HCT116 (cell line): ENCODE data around the gene PARVG. TPM values are rescaled to one million over a fixed set of nuclear protein-coding genes. Genes with fewer than 3 reads are reported as not detected.

Experiments used
- ATAC-seq: fragments of 200-7000 bp; cut with Tn5 transposase; 2 replicates; pipeline ENCODE4 v1.9.1; 2020; ENCODE audit warnings: mild to moderate bottlenecking, moderate library complexity
- BruUV-seq: library from RNA; stranded (reverse); fragments of 400-500 nt; replicated peaks from 2 replicates; lab custom pipeline; 2021; lab: Mats Ljungman, UMichigan
- CTCF ChIA-PET: fragments of 300-600 bp; sonication (Branson Sonifier 250); formaldehyde crosslinking; loops from one replicate; lab custom pipeline; 2021; ENCODE audit warnings: antibody characterized with exemption; lab: Charles Lee
- POLR2A ChIA-PET: fragments of 300-600, 350-600 bp; sonication (Branson Sonifier 250); formaldehyde crosslinking; loops from one replicate; lab custom pipeline; 2021; ENCODE audit warnings: antibody characterized with exemption; lab: Charles Lee
- RAD21 ChIA-PET, 2 experiments: fragments of 300-600 bp; sonication (Branson Sonifier 250); formaldehyde crosslinking; loops; one replicate each; lab custom pipeline; 2023; ENCODE audit warnings: low total read pairs in 2 of 2; ENCODE audit not compliant: uncharacterized antibody in 2 of 2, unreplicated experiment in 2 of 2, low non-redundant PET in 1 of 2; lab: Charles Lee
- DNase-seq: peaks from one replicate; pipeline ENCODE4 v3.0.0-alpha.2; 2010; ENCODE audit warnings: low read depth, low spot score
- H2AFZ ChIP-seq: fragments of 200-600 bp; shearing (Covaris generic), sonication (generic); 2 replicates; pipeline ENCODE4 v1.6.1; 2017; ENCODE audit warnings: low read depth, mixed run types, mixed read lengths, antibody characterized with exemption, low read length; ENCODE audit not compliant: poor library complexity, severe bottlenecking
- H3K27ac ChIP-seq: 2 replicates; pipeline ENCODE4 v1.5.1; 2012; ENCODE audit warnings: low read depth, low read length
- H3K27me3 ChIP-seq: fragments of 200-600 bp; sonication (generic); 2 replicates; pipeline ENCODE4 v1.6.1; 2016; ENCODE audit warnings: mixed run types, low read length, mixed read lengths; ENCODE audit not compliant: insufficient read depth
- H3K36me3 ChIP-seq, 2 experiments: fragments of 200-500 bp in 1 of 2; fragments of 200-600 bp in 1 of 2; sonication (Bioruptor generic) in 1 of 2; sonication (generic) in 1 of 2; 2 replicates each; pipeline versions ENCODE4 v1.5.1 to v1.6.1; 2014 to 2016; ENCODE audit warnings: low read length in 2 of 2, inconsistent platforms in 1 of 2, mixed read lengths in 1 of 2, mixed run types in 1 of 2; ENCODE audit not compliant: insufficient read depth in 2 of 2, control insufficient read depth in 1 of 2
- H3K4me1 ChIP-seq, 2 experiments: fragments of 200-600 bp in 1 of 2; sonication (generic) in 1 of 2; 2 replicates each; pipeline versions ENCODE4 v1.5.1 to v1.6.1; 2012 to 2017; ENCODE audit warnings: low read length in 2 of 2, inconsistent platforms in 1 of 2, mild to moderate bottlenecking in 1 of 2, mixed read lengths in 1 of 2, mixed run types in 1 of 2, moderate library complexity in 1 of 2; ENCODE audit not compliant: insufficient read depth in 2 of 2, control insufficient read depth in 1 of 2
- H3K4me2 ChIP-seq: fragments of 200-600 bp; sonication (generic); 2 replicates; pipeline ENCODE4 v1.6.1; 2017; ENCODE audit warnings: mixed run types, low read length, mixed read lengths
- H3K4me3 ChIP-seq, 2 experiments: fragments of 200-600 bp in 1 of 2; sonication (generic) in 1 of 2; replicated peaks in 1 of 2; 2 replicates each; pipeline ENCODE4 v1.5.1; 2011 to 2016; ENCODE audit warnings: low read length in 2 of 2, control low read depth in 1 of 2, low read depth in 1 of 2, mild to moderate bottlenecking in 1 of 2, mixed read lengths in 1 of 2, mixed run types in 1 of 2
- H3K79me2 ChIP-seq: fragments of 200-600 bp; sonication (generic); 2 replicates; pipeline ENCODE4 v1.6.1; 2017; ENCODE audit warnings: mild to moderate bottlenecking, mixed run types, low read length, moderate library complexity, mixed read lengths; ENCODE audit not compliant: insufficient read depth
- H3K9ac ChIP-seq: fragments of 200-600 bp; sonication (generic); 2 replicates; pipeline ENCODE4 v1.6.1; 2016; ENCODE audit warnings: low read length, mixed read lengths
- H3K9me2 ChIP-seq: fragments of 200-600 bp; sonication (generic), shearing (Covaris generic); 2 replicates; pipeline ENCODE4 v1.6.1; 2017; ENCODE audit warnings: mixed run types, mild to moderate bottlenecking, moderate library complexity; ENCODE audit not compliant: insufficient read depth
- H3K9me3 ChIP-seq, 2 experiments: fragments of 200-500 bp in 1 of 2; fragments of 200-600 bp in 1 of 2; sonication (Bioruptor generic) in 1 of 2; sonication (generic) in 1 of 2; 2 replicates each; pipeline ENCODE4 v1.6.1; 2014 to 2017; ENCODE audit warnings: low read length in 2 of 2, mixed read lengths in 2 of 2, inconsistent platforms in 1 of 2, low read depth in 1 of 2, mild to moderate bottlenecking in 1 of 2, mixed run types in 1 of 2, moderate library complexity in 1 of 2; ENCODE audit not compliant: control insufficient read depth in 1 of 2, insufficient read depth in 1 of 2
- H4K20me1 ChIP-seq: fragments of 200-600 bp; sonication (generic), shearing (Covaris generic); 2 replicates; pipeline ENCODE4 v1.6.1; 2017; ENCODE audit warnings: mixed run types, mild to moderate bottlenecking, moderate library complexity; ENCODE audit not compliant: insufficient read depth
- ATF3 ChIP-seq: IDR thresholded peaks from 2 replicates; pipeline ENCODE4 v1.6.1; 2012
- CBX3 ChIP-seq: IDR thresholded peaks from 2 replicates; pipeline ENCODE4 v1.6.1; 2012; ENCODE audit warnings: low read depth
- EGR1 ChIP-seq: IDR thresholded peaks from 2 replicates; pipeline ENCODE4 v1.6.1; 2012; ENCODE audit warnings: low read depth
- EZH2 ChIP-seq: fragments of 200-600 bp; sonication (generic); IDR thresholded peaks from 2 replicates; pipeline ENCODE4 v1.6.1; 2017; ENCODE audit warnings: antibody characterized with exemption, mixed run types
- EZH2phosphoT487 ChIP-seq: fragments of 200-600 bp; IDR thresholded peaks from 2 replicates; pipeline ENCODE4 v1.6.1; 2018; ENCODE audit warnings: antibody characterized with exemption, borderline replicate concordance
- FOSL1 ChIP-seq: IDR thresholded peaks from 2 replicates; pipeline ENCODE4 v1.6.1; 2012; ENCODE audit warnings: low read depth
- POLR2A ChIP-seq: IDR thresholded peaks from 2 replicates; pipeline ENCODE4 v1.7.0; 2011; ENCODE audit warnings: borderline replicate concordance; ENCODE audit not compliant: insufficient read depth, insufficient read length; ENCODE audit errors: extremely low read depth
- POLR2AphosphoS5 ChIP-seq: IDR thresholded peaks from 2 replicates; pipeline ENCODE4 v1.6.1; 2011; ENCODE audit warnings: mild to moderate bottlenecking, low read depth, low read length, moderate library complexity
- RAD21 ChIP-seq: IDR thresholded peaks from 2 replicates; pipeline ENCODE4 v1.6.1; 2012; ENCODE audit warnings: low read depth, mild to moderate bottlenecking
- REST ChIP-seq: IDR thresholded peaks from 2 replicates; pipeline ENCODE4 v1.6.1; 2012; ENCODE audit warnings: low read depth
- SIN3A ChIP-seq: IDR thresholded peaks from 2 replicates; pipeline ENCODE4 v1.6.1; 2012; ENCODE audit warnings: low read depth
- SRF ChIP-seq: IDR thresholded peaks from 2 replicates; pipeline ENCODE4 v1.6.1; 2012; ENCODE audit warnings: low read depth
- YY1 ChIP-seq: IDR thresholded peaks from 2 replicates; pipeline ENCODE4 v1.6.1; 2011; ENCODE audit warnings: low read length, low read depth, moderate library complexity, mild to moderate bottlenecking; ENCODE audit not compliant: insufficient replicate concordance; ENCODE audit errors: extremely low read depth
- ZBTB33 ChIP-seq: IDR thresholded peaks from 2 replicates; pipeline ENCODE4 v1.6.1; 2011; ENCODE audit warnings: mild to moderate bottlenecking, low read length, moderate library complexity; ENCODE audit not compliant: insufficient replicate concordance; ENCODE audit errors: extremely low read depth
- ZNF274 ChIP-seq: fragments of 200-500 bp; sonication (Bioruptor generic); IDR thresholded peaks from 2 replicates; pipeline ENCODE4 v1.6.1; 2014; ENCODE audit warnings: mild to moderate bottlenecking, low read depth, low read length, inconsistent platforms
- intact Hi-C: fragments of 100-400 bp; cut with micrococcal nuclease; formaldehyde crosslinking; loops from 2 replicates; pipeline ENCODE4 v1.10.0; 2022
- total RNA-seq: library from RNA; stranded (reverse); gene quantifications from one replicate; pipeline ENCODE4 v1.2.1, GENCODE V29; 2021; ENCODE audit not compliant: unreplicated experiment

Gene PARVG
- total RNA-seq, 1 experiment from 2014 or later: 0.57 TPM

- DNase-seq (no peak), ATAC-seq (no peak)
- ChIA-PET CTCF (no interaction called here), POLR2A (no interaction called here), RAD21 (no interaction called here)
- Histone ChIP-seq H3K27ac (no peak overlapping the region), H3K27me3 (no peaks in the 10 kb centered on the region), H3K9me3 (no peaks in the 10 kb centered on the region), H4K20me1 (no peaks in the 10 kb centered on the region), H3K4me3 (no peak overlapping the region), H3K36me3 (no peaks in the 10 kb centered on the region), H3K4me1 (no peaks in the 10 kb centered on the region), H2AFZ (no peak overlapping the region), H3K9ac (no peak overlapping the region), H3K79me2 (no peaks in the 10 kb centered on the region), H3K9me2 (no peaks in the 10 kb centered on the region), H3K4me2 (no peak overlapping the region)
- TF ChIP-seq SIN3A (no peak), ZBTB33 (no peak), FOSL1 (no peak), YY1 (no peak), POLR2A (no peak), EZH2 (no peak), EGR1 (no peak), CBX3 (no peak), EZH2phosphoT487 (no peak), ATF3 (no peak), ZNF274 (no peak), REST (no peak), SRF (no peak), POLR2AphosphoS5 (no peak), RAD21 (no peak)
- intact Hi-C loops: no loop called here
- BruUV-seq: no TSS peak
Measured at GRCh38 chr22:44172370-44173108, 8.2 kb upstream of the PARVG start.
